ENCODE measurements around the gene TIMM44. TPM values are rescaled to one million over a fixed set of nuclear protein-coding genes. Genes with fewer than 3 reads are reported as not detected.

The TIMM44 gene
- 58.4 and 63.6 TPM in 2 replicates for total RNA-seq

DNA sequence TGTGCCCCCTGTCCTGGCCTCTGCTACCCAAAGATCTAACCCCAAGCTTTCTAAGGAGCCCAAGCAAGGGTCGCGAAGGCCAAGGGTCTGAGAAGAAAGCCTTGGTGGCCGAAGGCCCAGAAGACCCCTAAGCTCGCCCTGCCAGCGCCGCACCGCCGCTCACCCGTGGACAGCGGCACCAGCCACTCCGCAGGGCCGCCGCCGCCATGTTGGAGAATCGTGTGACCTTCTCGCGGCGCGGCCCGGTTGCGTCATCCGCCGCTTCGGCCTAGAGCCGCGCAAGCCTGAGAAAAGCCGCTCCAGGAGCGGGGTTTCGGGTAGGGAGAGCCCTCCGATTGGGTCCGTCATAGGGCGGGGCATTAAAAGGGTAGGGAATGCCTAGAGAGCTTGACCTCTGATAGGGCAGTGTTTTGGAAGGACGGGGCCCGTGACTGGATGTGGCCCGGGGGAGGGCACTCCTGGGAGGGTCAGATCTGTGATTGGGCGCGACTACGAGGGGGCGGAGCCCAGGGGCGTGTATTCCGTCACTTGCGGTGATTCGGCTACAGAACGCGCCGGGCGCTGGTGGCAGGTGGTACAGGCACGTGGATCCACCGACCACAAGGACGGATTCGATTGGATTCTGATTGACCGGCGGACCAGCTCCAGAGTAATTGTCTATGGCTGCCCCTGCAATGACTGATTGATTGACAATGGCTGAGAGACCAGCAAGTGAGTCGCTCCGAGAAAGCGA lies at the start of gene TIMM44:
Gene TIMM44, minus strand, starts transcription at position 223 of the 733 bp plus-strand sequence. Its CDS starts 15 bp downstream, at position 208.
- DNase-seq (ENCODE audit: extremely low read depth, low read depth, low spot score) = peak; percentile 94

DNA sequence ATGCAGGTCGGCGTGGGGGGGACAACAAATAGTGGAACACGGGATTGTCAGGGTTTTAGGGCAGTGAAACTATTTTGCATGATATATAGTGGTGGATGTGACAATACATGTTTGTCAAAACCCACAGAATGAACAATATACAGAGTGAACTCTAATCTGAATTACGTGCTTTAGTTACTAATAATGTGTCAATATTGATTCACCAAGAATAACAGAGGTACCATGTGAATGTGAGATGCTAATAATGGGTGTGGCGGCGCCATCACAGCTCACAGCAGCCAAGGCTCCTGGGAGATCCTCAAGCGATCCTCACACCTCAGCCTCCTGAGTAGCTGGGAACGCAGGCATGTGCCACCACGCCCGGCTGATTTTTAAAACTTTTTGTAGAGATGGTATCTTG lies 49.1 kb upstream of the TIMM44 start:
- no peak for DNase-seq (ENCODE audit: extremely low read depth, low read depth, low spot score)

DNA sequence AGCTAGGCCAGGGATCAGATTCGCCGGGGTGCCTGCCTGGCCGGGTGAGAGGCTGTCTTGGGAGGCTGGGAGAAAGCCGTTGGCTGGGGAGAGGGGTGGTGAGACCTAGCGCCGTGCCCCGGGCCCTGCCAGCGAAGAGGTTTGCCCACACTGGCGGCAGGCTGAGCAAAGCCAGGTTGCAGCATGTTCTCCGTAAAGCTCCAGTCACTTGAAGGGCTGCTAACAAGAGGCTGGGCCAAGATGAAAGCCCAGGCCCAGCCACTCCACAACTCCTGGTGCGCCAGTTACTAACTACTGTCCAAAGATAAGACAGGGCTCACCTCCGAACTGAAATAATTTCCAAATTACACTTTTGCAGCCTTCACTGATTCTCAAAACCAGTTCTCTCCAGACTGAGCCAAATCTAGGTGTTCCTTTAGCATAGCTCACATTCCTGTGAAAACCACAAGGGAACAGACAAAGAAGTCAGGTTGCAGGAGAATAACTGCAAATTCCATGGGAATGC lies 45.7 kb upstream of the TIMM44 start:
- no peak for DNase-seq (ENCODE audit: extremely low read depth, low read depth, low spot score)

- DNase-seq (ENCODE audit: extremely low read depth, low read depth, low spot score) = no peak
Observed at GRCh38 chr19:7988307-7988706, 44.8 kb upstream of the TIMM44 start.

DNA sequence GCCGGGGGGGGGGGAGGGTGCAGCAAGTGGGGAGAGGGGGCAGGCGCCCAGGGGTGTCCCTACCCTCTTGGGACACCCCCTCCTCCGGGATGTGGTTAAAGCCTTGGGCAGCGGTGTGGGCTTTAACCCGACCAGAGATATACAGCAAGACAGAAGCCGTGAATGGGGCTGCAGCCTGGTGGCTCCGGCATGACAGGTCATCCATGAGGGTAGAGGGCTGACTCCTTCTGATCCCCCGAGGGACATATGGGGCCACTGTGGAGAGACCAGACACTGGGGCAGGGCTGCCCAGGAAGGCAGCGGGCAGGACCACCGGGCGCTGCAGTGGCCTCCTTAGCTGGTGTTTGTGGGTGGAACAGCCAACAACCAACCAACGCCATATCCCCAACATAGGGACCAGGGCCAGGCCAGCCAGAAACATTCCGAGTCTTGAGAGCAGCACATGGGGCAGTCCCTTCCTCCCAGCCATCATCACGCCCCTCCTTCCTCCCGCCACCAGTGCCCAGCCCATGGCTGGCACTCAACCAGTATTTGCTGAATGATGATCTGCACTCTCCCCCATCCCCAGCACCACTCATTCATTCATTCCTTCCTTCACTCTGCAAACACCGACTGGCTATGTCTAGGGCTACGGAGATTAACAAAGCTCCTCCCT lies 43.8 kb upstream of the TIMM44 start:
- DNase-seq (ENCODE audit: extremely low read depth, low read depth, low spot score) = no peak

DNA sequence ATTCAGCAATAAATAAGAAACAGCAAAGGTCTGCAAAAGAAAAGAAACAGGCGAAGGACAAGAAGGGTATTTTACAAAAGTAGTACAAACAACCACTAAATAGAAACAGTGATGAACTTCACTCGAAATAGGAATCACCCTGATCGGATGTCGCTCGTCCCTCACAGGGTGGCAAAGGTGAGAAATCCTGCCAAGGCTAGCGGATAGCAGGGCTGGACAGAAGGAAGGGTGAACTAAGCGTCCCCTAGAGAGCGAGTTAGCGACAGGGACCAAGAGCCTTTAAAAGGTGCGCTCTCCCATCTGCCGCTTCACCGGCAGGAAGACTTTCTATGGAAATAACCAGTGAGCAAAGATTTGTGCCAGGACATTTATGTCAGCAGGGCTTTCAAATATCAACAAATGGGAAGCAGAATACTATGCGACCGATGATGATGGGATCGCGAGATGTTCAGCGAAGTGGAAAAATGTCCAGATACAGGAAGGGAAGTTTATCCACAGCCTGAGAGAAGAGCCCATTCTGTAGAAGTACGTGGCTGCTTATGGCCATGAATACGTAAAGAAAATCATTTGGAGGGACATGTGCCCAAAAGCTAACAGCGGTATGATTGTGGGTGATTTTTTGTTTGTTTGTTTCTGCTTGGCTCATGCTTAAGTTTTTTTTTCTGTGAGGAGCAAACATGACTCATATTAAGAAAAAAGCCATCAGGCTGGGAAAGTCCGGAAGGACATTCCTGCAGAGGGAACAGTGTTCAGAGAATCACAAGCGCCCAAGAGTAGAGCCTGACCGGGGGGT lies 43.1 kb upstream of the TIMM44 start:
- peak; percentile 27 for DNase-seq (ENCODE audit: extremely low read depth, low read depth, low spot score)

DNA sequence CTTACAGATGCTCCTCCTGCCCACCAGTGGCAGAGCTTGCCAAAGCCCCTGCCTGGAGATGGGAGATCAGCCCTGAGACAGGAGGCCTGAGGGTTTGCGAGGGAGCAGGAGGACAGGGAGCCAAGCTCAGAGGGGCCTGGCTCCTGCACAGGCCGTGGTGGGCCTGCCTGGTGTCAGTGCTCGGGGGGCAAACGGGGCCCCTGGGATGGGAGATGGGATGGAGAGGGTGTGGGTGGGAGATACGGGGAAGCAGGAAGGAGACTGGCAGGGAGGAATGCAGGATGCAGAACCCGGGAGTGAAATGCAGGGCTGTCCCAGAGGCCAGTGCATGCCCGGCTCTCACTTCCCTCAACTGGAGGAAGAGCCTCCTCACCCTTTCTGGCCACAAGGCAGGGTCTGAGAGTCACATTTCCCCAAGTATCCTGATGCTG lies 42.0 kb upstream of the TIMM44 start:
- no peak for DNase-seq (ENCODE audit: extremely low read depth, low read depth, low spot score)

GRCh38 chr19:7983995-7984837 lies 40.8 kb upstream of the TIMM44 start:
- no peak for DNase-seq (ENCODE audit: extremely low read depth, low read depth, low spot score)

- DNase-seq (ENCODE audit: extremely low read depth, low read depth, low spot score) = no peak
Observed at GRCh38 chr19:7983286-7983950, 40.0 kb upstream of the TIMM44 start.

- DNase-seq (ENCODE audit: extremely low read depth, low read depth, low spot score) = no peak
Observed at GRCh38 chr19:7982651-7983099, 39.2 kb upstream of the TIMM44 start.

DNA sequence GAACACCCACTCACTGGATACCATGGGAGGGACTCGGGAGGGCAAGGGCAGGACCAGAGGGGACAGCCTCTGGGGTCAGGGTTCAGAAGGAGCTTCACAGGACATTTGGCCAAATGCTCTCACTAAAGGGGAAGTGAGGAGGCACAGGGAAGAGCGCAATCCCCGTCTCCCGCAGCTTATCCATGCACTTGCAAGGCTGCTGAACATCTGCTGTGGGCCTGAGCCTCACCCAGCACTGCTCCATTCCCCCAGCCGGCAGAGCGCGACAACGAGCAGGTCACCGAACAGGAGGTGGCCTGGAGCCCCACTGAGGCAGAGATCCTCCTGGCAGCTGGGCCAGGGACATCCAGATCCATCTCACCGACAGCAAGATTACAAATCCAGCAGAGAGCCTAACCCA lies 38.6 kb upstream of the TIMM44 start:
- DNase-seq (ENCODE audit: extremely low read depth, low read depth, low spot score) = no peak

DNA sequence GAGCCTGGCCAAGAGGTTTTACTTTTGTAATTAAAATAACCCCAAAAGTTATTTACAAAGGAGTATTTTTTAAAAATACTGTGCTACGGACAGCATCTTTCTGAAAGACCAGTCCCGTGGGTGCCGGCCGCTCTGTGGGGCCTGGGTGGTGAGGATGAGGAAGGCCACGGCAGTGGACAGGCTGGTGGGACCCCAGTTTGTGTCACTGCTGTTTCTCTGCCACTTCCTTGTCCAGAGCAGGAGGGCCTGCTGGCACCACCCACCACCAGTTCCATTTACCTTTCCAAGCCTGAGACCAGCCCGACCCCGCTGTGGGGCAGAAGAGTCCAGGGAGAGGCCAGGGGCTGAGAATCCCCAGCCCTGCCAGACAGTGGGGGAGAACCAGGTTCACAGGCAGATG lies 38.2 kb upstream of the TIMM44 start:
- no peak for DNase-seq (ENCODE audit: extremely low read depth, low read depth, low spot score)

- no peak for DNase-seq (ENCODE audit: extremely low read depth, low read depth, low spot score)
Observed at GRCh38 chr19:7981199-7981598, 37.7 kb upstream of the TIMM44 start.

- DNase-seq (ENCODE audit: extremely low read depth, low read depth, low spot score) = no peak
Observed at GRCh38 chr19:7980635-7981121, 37.2 kb upstream of the TIMM44 start.

DNA sequence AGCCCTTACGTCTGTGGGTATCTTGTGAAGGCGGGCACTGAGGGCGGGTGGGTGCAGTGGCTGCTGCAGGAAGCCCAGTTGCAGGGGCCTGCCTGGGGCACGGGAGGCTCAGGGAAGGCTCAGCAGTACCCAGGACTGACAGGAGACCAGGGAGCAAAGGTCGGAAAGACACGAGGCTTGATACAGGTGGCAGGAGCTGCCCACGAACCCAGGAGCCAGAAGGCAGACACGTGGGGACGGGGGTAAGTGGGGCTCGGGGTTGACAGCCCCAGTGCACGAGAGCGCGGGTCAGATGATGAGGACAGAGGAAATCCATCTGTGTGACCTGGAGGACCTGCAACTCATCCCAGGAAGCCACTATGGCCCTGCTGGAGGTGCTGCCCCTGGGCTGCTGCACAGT lies 36.7 kb upstream of the TIMM44 start:
- DNase-seq (ENCODE audit: extremely low read depth, low read depth, low spot score) = no peak

- DNase-seq (ENCODE audit: extremely low read depth, low read depth, low spot score) = no peak
Observed at GRCh38 chr19:7979559-7979958, 36.1 kb upstream of the TIMM44 start.

- no peak for DNase-seq (ENCODE audit: extremely low read depth, low read depth, low spot score)
Observed at GRCh38 chr19:7979011-7979410, 35.5 kb upstream of the TIMM44 start.

- DNase-seq (ENCODE audit: extremely low read depth, low read depth, low spot score) = no peak
Observed at GRCh38 chr19:7978179-7978825, 34.8 kb upstream of the TIMM44 start.

DNA sequence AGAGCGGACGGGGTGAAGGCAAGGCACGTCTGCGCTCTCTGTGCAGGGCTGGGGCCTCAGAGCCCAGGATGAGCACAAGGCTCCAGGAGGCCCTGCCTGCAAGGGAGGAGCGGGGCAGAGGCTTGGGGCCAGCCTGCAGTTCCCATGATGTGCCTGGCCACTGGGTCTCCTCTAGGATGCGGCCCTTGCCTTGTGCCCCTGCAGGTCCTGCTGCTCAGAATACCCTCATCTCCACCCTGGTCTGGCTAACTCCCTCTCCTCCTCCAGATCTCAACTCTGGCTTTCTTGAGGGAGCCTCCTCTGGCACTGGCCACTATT lies 34.2 kb upstream of the TIMM44 start:
- DNase-seq (ENCODE audit: extremely low read depth, low read depth, low spot score) = no peak

All from glomerular endothelial cell (primary cell).